HepG2 (cell line): Measurements from ENCODE around the gene PKD2L2. TPM values are rescaled to one million over a fixed set of nuclear protein-coding genes. Genes with fewer than 3 reads are reported as not detected.

Source experiments
- ATAC-seq: fragments of 200-7000 bp; cut with Tn5 transposase; 3 replicates; pipeline ENCODE4 v1.9.1; 2020; ENCODE audit warnings: mild to moderate bottlenecking, moderate library complexity
- BruUV-seq: library from RNA; stranded (reverse); fragments of 400-500 nt; replicated peaks from 2 replicates; lab custom pipeline; 2021; lab: Mats Ljungman, UMichigan
- CTCF ChIA-PET: fragments of 300-600 bp; formaldehyde crosslinking; extraction: SDS; loops from one replicate; lab custom pipeline; 2021; ENCODE audit warnings: low total read pairs, inconsistent platforms, low intra/inter-chr PET ratio; lab: Yijun Ruan, JAX
- POLR2A ChIA-PET: fragments of 350-600 bp; sonication (Branson Sonifier 250); formaldehyde crosslinking; loops from one replicate; lab custom pipeline; 2020; ENCODE audit warnings: antibody characterized with exemption, inconsistent platforms; lab: Yijun Ruan, JAX
- DNase-seq: peaks from one replicate; pipeline ENCODE4 v3.0.0-alpha.2; 2015; ENCODE audit warnings: low spot score
- FAIRE-seq: peaks from 3 replicates; lab custom pipeline; 2011; peaks lifted over from hg19 to GRCh38; lab: Jason Lieb, UNC
- H2AFZ ChIP-seq: one replicate; pipeline ENCODE4 v1.6.1; 2011; ENCODE audit warnings: low read length, inconsistent platforms
- H3K27ac ChIP-seq: fragments of 300-600 bp; 3 replicates; pipeline ENCODE4 v1.8.0; 2011; ENCODE audit warnings: mixed run types, mild to moderate bottlenecking, mixed read lengths, low read length, inconsistent platforms; ENCODE audit not compliant: insufficient read depth; ENCODE audit errors: extremely low read length
- H3K27me3 ChIP-seq, 2 experiments: fragments of 200-600 bp in 1 of 2; 2 replicates in 1 of 2; 3 replicates in 1 of 2; pipeline versions ENCODE4 v1.6.0 to v1.8.0; 2011; ENCODE audit warnings: low read length in 2 of 2, mild to moderate bottlenecking in 2 of 2, moderate library complexity in 2 of 2, inconsistent platforms in 1 of 2; ENCODE audit not compliant: insufficient read depth in 2 of 2, control insufficient read depth in 1 of 2
- H3K36me3 ChIP-seq, 2 experiments: fragments of 200-600 bp in 1 of 2; replicated peaks in 1 of 2; 2 replicates in 1 of 2; 3 replicates in 1 of 2; pipeline versions ENCODE4 v1.5.1 to v1.8.0; 2011; ENCODE audit warnings: low read length in 2 of 2, inconsistent platforms in 1 of 2; ENCODE audit not compliant: insufficient read depth in 2 of 2, control insufficient read depth in 1 of 2
- H3K4me1 ChIP-seq: 2 replicates; pipeline ENCODE4 v1.5.1; 2012; ENCODE audit warnings: low read length, inconsistent platforms; ENCODE audit not compliant: insufficient read depth
- H3K4me2 ChIP-seq: 2 replicates; pipeline ENCODE4 v1.6.0; 2011; ENCODE audit warnings: low read depth, low read length, inconsistent platforms
- H3K4me3 ChIP-seq, 3 experiments: fragments of 200-600 bp in 1 of 3; sonication (generic), shearing (Covaris generic) in 1 of 3; replicated peaks in 1 of 3; 2 replicates each; pipeline ENCODE4 v1.5.1; 2011 to 2016; ENCODE audit warnings: low read length in 3 of 3, inconsistent platforms in 2 of 3, low read depth in 2 of 3, mild to moderate bottlenecking in 2 of 3, control low read depth in 1 of 3, mixed read lengths in 1 of 3; ENCODE audit not compliant: insufficient read depth in 1 of 3
- H3K79me2 ChIP-seq: one replicate; pipeline ENCODE4 v1.6.1; 2011; ENCODE audit warnings: low read length, inconsistent platforms; ENCODE audit not compliant: insufficient read depth
- H3K9ac ChIP-seq: 2 replicates; pipeline ENCODE4 v1.6.0; 2011; ENCODE audit warnings: mild to moderate bottlenecking, low read depth, low read length, inconsistent platforms; ENCODE audit not compliant: insufficient read depth
- H3K9me3 ChIP-seq: 2 replicates; pipeline ENCODE4 v1.5.1; 2012; ENCODE audit warnings: mild to moderate bottlenecking, low read length
- H4K20me1 ChIP-seq: 2 replicates; pipeline ENCODE4 v1.6.0; 2011; ENCODE audit warnings: inconsistent platforms, mild to moderate bottlenecking, low read length, moderate library complexity; ENCODE audit not compliant: insufficient read depth
- ARID3A ChIP-seq: IDR thresholded peaks from 2 replicates; pipeline ENCODE4 v1.6.1; 2012; ENCODE audit warnings: low read depth, low read length, improper control_type of control experiment
- FOXP1 ChIP-seq, 2 experiments: fragments of 450-650 bp in 1 of 2; IDR thresholded peaks; 2 replicates each; pipeline ENCODE4 v1.6.1; 2017 to 2018; ENCODE audit warnings: antibody characterized with exemption in 1 of 2
- GFI1 ChIP-seq: sonication (generic); formaldehyde crosslinking; IDR thresholded peaks from 2 replicates; pipeline ENCODE4 v1.5.0; 2020; ENCODE audit warnings: missing genetic modification reagents, mild to moderate bottlenecking, borderline replicate concordance
- HNF4A ChIP-seq: sonication (generic); formaldehyde crosslinking; IDR thresholded peaks from 2 replicates; pipeline ENCODE4 v1.4.0; 2020; ENCODE audit warnings: missing genetic modification reagents
- MAFF ChIP-seq: IDR thresholded peaks from 2 replicates; pipeline ENCODE4 v1.6.1; 2011; ENCODE audit warnings: low read depth, low read length, improper control_type of control experiment
- PPARG ChIP-seq: conservative IDR thresholded peaks from 2 replicates; pipeline ENCODE4 v1.6.1; 2016; ENCODE audit warnings: missing biosample characterization, missing genetic modification reagents
- RXRB ChIP-seq: IDR thresholded peaks from 2 replicates; pipeline ENCODE4 v1.6.1; 2016; ENCODE audit warnings: borderline replicate concordance, missing genetic modification reagents, missing compliant biosample characterization
- THAP7 ChIP-seq: sonication (generic); formaldehyde crosslinking; IDR thresholded peaks from 2 replicates; pipeline ENCODE4 v1.8.1; 2023; ENCODE audit warnings: mild to moderate bottlenecking, missing genetic modification reagents
- ZSCAN9 ChIP-seq: IDR thresholded peaks from 2 replicates; pipeline ENCODE4 v1.6.1; 2016; ENCODE audit warnings: borderline replicate concordance
- WGBS: methylation state at CpG from one replicate; pipeline ENCODE4 v1.1.6; 2017; ENCODE audit warnings: low lambda C conversion rate; 5-methylcytosine and 5-hydroxymethylcytosine counted together
- in situ Hi-C: cut with HindIII; loops from 2 replicates; pipeline ENCODE4 v1.10.0; 2017; ENCODE audit warnings: low pct_unique_long_range_greater_than_20kb; ENCODE audit not compliant: extremely low pct_ligation_motif_present
- intact Hi-C: fragments of 100-400 bp; cut with micrococcal nuclease; formaldehyde crosslinking; loops from one replicate; pipeline ENCODE4 v1.10.0; 2022; ENCODE audit not compliant: unreplicated experiment
- polyA plus RNA-seq, 8 experiments: library from polyadenylated mRNA; depleted of rRNA in 3 of 8; stranded (reverse) in 7 of 8; unstranded in 1 of 8; fragments of >200 nt; fragmentation: Illumina TruSeq in 4 of 8; extraction: Trizol in 4 of 8; gene quantifications; 2 replicates each; pipeline versions ENCODE4 v1.2.1 to v1.2.3, GENCODE V29; 2011 to 2016; ENCODE audit warnings: low read depth in 4 of 8, missing spikeins in 1 of 8, mixed read lengths in 1 of 8; ENCODE audit not compliant: insufficient read depth in 1 of 8
- total RNA-seq, 5 experiments: library from RNA; depleted of rRNA; stranded (reverse); fragments of >200 nt; fragmentation: Illumina TruSeq; extraction: Trizol; gene quantifications; 2 replicates each; pipeline ENCODE4 v1.2.3, GENCODE V29; 2016; ENCODE audit warnings: low read depth in 1 of 5
- TF ChIP-seq, protein P1 (sequence below): sonication (generic); formaldehyde crosslinking; IDR thresholded peaks from 2 replicates; pipeline ENCODE4 v1.5.1; 2020; ENCODE audit warnings: mild to moderate bottlenecking, missing genetic modification reagents, borderline replicate concordance
- TF ChIP-seq, protein P2 (sequence below): sonication (generic); IDR thresholded peaks from 2 replicates; pipeline ENCODE4 v1.6.1; 2016; ENCODE audit warnings: low read depth, borderline replicate concordance
- TF ChIP-seq, protein P3 (sequence below): sonication (generic); formaldehyde crosslinking; IDR thresholded peaks from 2 replicates; pipeline ENCODE4 v1.4.0; 2020; ENCODE audit warnings: missing genetic modification reagents, borderline replicate concordance
- TF ChIP-seq, protein P4 (sequence below): sonication (generic); formaldehyde crosslinking; IDR thresholded peaks from 2 replicates; pipeline ENCODE4 v1.8.1; 2023; ENCODE audit warnings: mild to moderate bottlenecking, missing genetic modification reagents, borderline replicate concordance

The PKD2L2 gene
- total and polyA plus RNA-seq, 2 of the 13 experiments (the other 11 are each of a cell fraction or from before 2014, with no cell fraction given) = not detected

DNA sequence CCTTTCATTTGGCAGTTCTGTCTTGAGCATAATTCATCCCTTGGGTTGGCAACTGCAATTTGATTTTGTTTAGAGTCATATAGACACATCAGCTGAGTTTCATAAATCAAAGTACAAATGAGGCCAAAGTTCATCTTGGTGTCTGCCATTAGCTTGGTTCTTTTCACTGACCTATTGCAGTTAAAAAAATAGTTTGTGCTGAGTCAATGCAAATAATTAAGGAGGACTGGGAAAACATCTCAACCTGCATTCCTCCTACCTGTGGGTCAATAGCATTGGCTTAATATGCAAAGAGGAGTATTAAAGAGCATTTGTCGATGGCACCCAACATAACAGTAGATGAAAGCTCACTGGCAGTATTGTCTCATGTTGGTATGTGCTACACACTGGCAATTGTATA, 1.6 kb downstream of the PKD2L2 start:
- Histone ChIP-seq H4K20me1 (no peaks in the 10 kb centered on the region), H3K27me3 (0 out of 5 replicates have a peak, but pooled peaks cover 0 to 3% of the 10 kb centered on the region in 2 experiments), H3K4me3 (no peak overlapping the region), H3K79me2 (no peaks in the 10 kb centered on the region), H3K4me1 (peaks cover 34% of the 10 kb centered on the region), H3K4me2 (0 out of 2 replicates have a peak overlapping the region, but pooled peaks have one; percentile 21), H2AFZ (no peak overlapping the region), H3K9ac (no peak overlapping the region), H3K27ac (no peak overlapping the region), H3K36me3 (no peaks in the 10 kb centered on the region), H3K9me3 (no peaks in the 10 kb centered on the region)
- peak; percentile 56; the same call in 2 of the 3 replicates for ATAC-seq
- FAIRE-seq = peak; percentile 37
- in situ Hi-C loops (no loop called here), intact Hi-C loops (loop anchor here (10.0 kb wide), 1 partner anchor 136 kb away; the partner anchor contains the start of gene HNRNPA0)
- DNase-seq = peak; percentile 58
- POLR2A ChIA-PET = interaction anchor here (0.7 kb wide), 1 partner anchor 10 kb away, joined by 3 read pairs; no protein-coding TSS in a partner anchor
- CTCF ChIA-PET = no interaction called here
- no TSS peak for BruUV-seq
- 0% methylated on average over 1 of the region's 1 CpG for WGBS
- TF ChIP-seq, protein P1, sequence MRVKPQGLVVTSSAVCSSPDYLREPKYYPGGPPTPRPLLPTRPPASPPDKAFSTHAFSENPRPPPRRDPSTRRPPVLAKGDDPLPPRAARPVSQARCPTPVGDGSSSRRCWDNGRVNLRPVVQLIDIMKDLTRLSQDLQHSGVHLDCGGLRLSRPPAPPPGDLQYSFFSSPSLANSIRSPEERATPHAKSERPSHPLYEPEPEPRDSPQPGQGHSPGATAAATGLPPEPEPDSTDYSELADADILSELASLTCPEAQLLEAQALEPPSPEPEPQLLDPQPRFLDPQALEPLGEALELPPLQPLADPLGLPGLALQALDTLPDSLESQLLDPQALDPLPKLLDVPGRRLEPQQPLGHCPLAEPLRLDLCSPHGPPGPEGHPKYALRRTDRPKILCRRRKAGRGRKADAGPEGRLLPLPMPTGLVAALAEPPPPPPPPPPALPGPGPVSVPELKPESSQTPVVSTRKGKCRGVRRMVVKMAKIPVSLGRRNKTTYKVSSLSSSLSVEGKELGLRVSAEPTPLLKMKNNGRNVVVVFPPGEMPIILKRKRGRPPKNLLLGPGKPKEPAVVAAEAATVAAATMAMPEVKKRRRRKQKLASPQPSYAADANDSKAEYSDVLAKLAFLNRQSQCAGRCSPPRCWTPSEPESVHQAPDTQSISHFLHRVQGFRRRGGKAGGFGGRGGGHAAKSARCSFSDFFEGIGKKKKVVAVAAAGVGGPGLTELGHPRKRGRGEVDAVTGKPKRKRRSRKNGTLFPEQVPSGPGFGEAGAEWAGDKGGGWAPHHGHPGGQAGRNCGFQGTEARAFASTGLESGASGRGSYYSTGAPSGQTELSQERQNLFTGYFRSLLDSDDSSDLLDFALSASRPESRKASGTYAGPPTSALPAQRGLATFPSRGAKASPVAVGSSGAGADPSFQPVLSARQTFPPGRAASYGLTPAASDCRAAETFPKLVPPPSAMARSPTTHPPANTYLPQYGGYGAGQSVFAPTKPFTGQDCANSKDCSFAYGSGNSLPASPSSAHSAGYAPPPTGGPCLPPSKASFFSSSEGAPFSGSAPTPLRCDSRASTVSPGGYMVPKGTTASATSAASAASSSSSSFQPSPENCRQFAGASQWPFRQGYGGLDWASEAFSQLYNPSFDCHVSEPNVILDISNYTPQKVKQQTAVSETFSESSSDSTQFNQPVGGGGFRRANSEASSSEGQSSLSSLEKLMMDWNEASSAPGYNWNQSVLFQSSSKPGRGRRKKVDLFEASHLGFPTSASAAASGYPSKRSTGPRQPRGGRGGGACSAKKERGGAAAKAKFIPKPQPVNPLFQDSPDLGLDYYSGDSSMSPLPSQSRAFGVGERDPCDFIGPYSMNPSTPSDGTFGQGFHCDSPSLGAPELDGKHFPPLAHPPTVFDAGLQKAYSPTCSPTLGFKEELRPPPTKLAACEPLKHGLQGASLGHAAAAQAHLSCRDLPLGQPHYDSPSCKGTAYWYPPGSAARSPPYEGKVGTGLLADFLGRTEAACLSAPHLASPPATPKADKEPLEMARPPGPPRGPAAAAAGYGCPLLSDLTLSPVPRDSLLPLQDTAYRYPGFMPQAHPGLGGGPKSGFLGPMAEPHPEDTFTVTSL = peak; percentile 24; the same call in 1 of the 2 replicates
- TF ChIP-seq PPARG (peak; percentile 39; the same call in 1 of the 2 replicates), HNF4A (CRISPR knock-in tag) (peak; percentile 44; the same call in 1 of the 2 replicates), ARID3A (peak; percentile 42), THAP7 (CRISPR knock-in tag) (no peak), MAFF (peak; percentile 61), FOXP1 (IDR thresholded peaks at IDR 0.05) (no peak), FOXP1 (CRISPR knock-in tag; IDR thresholded peaks at IDR 0.05) (0 out of 2 replicates have a peak, but pooled peaks have one; percentile 16), RXRB (CRISPR knock-in tag) (peak; percentile 43; the same call in 1 of the 2 replicates), GFI1 (CRISPR knock-in tag) (peak; percentile 92), ZSCAN9 (CRISPR knock-in tag) (no peak)
- TF ChIP-seq, protein P2, sequence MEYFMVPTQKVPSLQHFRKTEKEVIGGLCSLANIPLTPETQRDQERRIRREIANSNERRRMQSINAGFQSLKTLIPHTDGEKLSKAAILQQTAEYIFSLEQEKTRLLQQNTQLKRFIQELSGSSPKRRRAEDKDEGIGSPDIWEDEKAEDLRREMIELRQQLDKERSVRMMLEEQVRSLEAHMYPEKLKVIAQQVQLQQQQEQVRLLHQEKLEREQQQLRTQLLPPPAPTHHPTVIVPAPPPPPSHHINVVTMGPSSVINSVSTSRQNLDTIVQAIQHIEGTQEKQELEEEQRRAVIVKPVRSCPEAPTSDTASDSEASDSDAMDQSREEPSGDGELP = 0 out of 2 replicates have a peak, but pooled peaks have one; percentile 40
- TF ChIP-seq, protein P3, sequence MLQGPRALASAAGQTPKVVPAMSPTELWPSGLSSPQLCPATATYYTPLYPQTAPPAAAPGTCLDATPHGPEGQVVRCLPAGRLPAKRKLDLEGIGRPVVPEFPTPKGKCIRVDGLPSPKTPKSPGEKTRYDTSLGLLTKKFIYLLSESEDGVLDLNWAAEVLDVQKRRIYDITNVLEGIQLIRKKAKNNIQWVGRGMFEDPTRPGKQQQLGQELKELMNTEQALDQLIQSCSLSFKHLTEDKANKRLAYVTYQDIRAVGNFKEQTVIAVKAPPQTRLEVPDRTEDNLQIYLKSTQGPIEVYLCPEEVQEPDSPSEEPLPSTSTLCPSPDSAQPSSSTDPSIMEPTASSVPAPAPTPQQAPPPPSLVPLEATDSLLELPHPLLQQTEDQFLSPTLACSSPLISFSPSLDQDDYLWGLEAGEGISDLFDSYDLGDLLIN (CRISPR knock-in tag) = no peak
- TF ChIP-seq, protein P4, sequence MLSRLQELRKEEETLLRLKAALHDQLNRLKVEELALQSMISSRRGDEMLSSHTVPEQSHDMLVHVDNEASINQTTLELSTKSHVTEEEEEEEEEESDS (CRISPR knock-in tag) = no peak
